Measurements from ENCODE around the gene SPOCK2. TPM values are rescaled to one million over a fixed set of nuclear protein-coding genes. Genes with fewer than 3 reads are reported as not detected.

Gene SPOCK2
- total and polyA plus RNA-seq, 2 of the 4 experiments (the other 2 are of a cell fraction), result 0.02 TPM; not detected in 1

DNA sequence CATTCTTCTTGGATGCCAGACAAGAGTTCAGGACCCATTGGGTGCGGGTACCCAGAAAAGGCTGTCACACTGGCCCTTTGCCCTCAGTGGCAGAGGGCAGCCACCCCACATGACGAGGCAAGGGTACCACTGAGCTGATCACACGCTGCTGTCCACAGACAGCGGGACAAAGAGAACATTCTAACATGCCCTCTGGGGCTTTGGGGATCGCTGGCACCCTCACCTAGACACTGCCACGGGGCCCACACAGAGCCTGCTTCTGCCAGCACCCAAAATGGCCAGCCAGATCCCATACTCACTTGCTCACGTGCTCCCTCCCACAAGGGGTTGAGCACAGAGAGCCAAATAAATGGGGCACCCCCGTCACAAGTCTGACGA, 16.7 kb upstream of the SPOCK2 start:
- no peak overlapping the region for H3K18ac ChIP-seq (ENCODE audit: low read depth, low read length)
- no peak overlapping the region for H4K5ac ChIP-seq (ENCODE audit: low read depth, low read length)
- H3K14ac ChIP-seq (replicated peaks; ENCODE audit: low read depth, low read length), result no peak overlapping the region
- H3K4me1 ChIP-seq (ENCODE audit: control insufficient read depth, insufficient read depth, low read length), result peaks cover 2% of the 10 kb centered on the region; the same call in 1 of the 2 replicates
- no peak overlapping the region for H3K23ac ChIP-seq (ENCODE audit: low read depth, low read length)
- no peaks in the 10 kb centered on the region for H3K79me1 ChIP-seq (ENCODE audit: low read depth in 1 of 2, low read length in 2 of 2)
- no peak overlapping the region for H2AK5ac ChIP-seq (ENCODE audit: low read depth, low read length)
- DNase-seq, result no peak
- POLR2A ChIA-PET (ENCODE audit: unreplicated experiment), result no interaction called here
- in situ Hi-C loops (cut with MboI; ENCODE audit: low sequenced_read_pairs) (no loop called here), dilution Hi-C loops (cut with HindIII; ENCODE audit: low sequenced_read_pairs, unreplicated experiment) (no loop called here), intact Hi-C loops (cut with micrococcal nuclease) (loop anchor here (5.0 kb wide), 1 partner anchor 67 kb away; no protein-coding TSS in a partner anchor)
- no peak overlapping the region for H2BK15ac ChIP-seq (ENCODE audit: low read depth, low read length)
- no peak for TF ChIP-seq MAFK (IDR thresholded peaks at IDR 0.05; ENCODE audit: low read depth, low read length)
- TF ChIP-seq, protein P1, sequence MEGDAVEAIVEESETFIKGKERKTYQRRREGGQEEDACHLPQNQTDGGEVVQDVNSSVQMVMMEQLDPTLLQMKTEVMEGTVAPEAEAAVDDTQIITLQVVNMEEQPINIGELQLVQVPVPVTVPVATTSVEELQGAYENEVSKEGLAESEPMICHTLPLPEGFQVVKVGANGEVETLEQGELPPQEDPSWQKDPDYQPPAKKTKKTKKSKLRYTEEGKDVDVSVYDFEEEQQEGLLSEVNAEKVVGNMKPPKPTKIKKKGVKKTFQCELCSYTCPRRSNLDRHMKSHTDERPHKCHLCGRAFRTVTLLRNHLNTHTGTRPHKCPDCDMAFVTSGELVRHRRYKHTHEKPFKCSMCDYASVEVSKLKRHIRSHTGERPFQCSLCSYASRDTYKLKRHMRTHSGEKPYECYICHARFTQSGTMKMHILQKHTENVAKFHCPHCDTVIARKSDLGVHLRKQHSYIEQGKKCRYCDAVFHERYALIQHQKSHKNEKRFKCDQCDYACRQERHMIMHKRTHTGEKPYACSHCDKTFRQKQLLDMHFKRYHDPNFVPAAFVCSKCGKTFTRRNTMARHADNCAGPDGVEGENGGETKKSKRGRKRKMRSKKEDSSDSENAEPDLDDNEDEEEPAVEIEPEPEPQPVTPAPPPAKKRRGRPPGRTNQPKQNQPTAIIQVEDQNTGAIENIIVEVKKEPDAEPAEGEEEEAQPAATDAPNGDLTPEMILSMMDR (conservative IDR thresholded peaks at IDR 0.05; ENCODE audit: low read depth, low read length), result no peak
- TF ChIP-seq, protein P2, sequence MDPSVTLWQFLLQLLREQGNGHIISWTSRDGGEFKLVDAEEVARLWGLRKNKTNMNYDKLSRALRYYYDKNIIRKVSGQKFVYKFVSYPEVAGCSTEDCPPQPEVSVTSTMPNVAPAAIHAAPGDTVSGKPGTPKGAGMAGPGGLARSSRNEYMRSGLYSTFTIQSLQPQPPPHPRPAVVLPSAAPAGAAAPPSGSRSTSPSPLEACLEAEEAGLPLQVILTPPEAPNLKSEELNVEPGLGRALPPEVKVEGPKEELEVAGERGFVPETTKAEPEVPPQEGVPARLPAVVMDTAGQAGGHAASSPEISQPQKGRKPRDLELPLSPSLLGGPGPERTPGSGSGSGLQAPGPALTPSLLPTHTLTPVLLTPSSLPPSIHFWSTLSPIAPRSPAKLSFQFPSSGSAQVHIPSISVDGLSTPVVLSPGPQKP (IDR thresholded peaks at IDR 0.05; ENCODE audit: borderline replicate concordance, low read depth, low read length), result no peak
- TF ChIP-seq FOS (IDR thresholded peaks at IDR 0.05; ENCODE audit: low read depth, low read length), result no peak
- TF ChIP-seq RFX5 (IDR thresholded peaks at IDR 0.05; ENCODE audit: low read depth, low read length), result no peak
- no peak for TF ChIP-seq RAD21 (IDR thresholded peaks at IDR 0.05; ENCODE audit: low read length)
- TF ChIP-seq, protein P3, sequence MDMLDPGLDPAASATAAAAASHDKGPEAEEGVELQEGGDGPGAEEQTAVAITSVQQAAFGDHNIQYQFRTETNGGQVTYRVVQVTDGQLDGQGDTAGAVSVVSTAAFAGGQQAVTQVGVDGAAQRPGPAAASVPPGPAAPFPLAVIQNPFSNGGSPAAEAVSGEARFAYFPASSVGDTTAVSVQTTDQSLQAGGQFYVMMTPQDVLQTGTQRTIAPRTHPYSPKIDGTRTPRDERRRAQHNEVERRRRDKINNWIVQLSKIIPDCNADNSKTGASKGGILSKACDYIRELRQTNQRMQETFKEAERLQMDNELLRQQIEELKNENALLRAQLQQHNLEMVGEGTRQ (IDR thresholded peaks at IDR 0.05; ENCODE audit: low read depth, low read length), result no peak
- no peak for TF ChIP-seq CEBPB (IDR thresholded peaks at IDR 0.05; ENCODE audit: low read depth, low read length)
- TF ChIP-seq SMC3 (IDR thresholded peaks at IDR 0.05; ENCODE audit: low read depth, low read length), result no peak
- no peak for TF ChIP-seq BHLHE40 (IDR thresholded peaks at IDR 0.05; ENCODE audit: low read depth, low read length)
- TF ChIP-seq RCOR1 (IDR thresholded peaks at IDR 0.05; ENCODE audit: insufficient replicate concordance, low read length), result no peak
- TF ChIP-seq CHD1 (IDR thresholded peaks at IDR 0.05; ENCODE audit: low read depth, low read length), result no peak
- TF ChIP-seq POLR2A (IDR thresholded peaks at IDR 0.05; ENCODE audit: low read depth, low read length), result no peak
- no peak for TF ChIP-seq NFE2L2 (IDR thresholded peaks at IDR 0.05; ENCODE audit: low read depth, low read length)
- no peak for TF ChIP-seq MAZ (IDR thresholded peaks at IDR 0.05; ENCODE audit: borderline replicate concordance, low read depth, low read length)
- TF ChIP-seq MXI1 (IDR thresholded peaks at IDR 0.05; ENCODE audit: borderline replicate concordance, low read depth, low read length), result no peak
- H2AK9ac ChIP-seq (replicated peaks; ENCODE audit: low read depth, low read length, poor library complexity), result no peak overlapping the region
- no peak overlapping the region for H3K27ac ChIP-seq (ENCODE audit: insufficient read depth, low read length)
- CTCF ChIA-PET, result no interaction called here
- ATAC-seq (ENCODE audit: low read depth), result no peak
- no peak overlapping the region for H2BK120ac ChIP-seq (ENCODE audit: low read depth, low read length)
- no TSS peak for BruUV-seq (replicated peaks)
- no peak overlapping the region for H3K56ac ChIP-seq (ENCODE audit: extremely low read depth, insufficient read depth, low read length)
- H3K36me3 ChIP-seq (ENCODE audit: control insufficient read depth, insufficient read depth, low read length), result peaks cover 4% of the 10 kb centered on the region; the same call in 1 of the 2 replicates
- no peak overlapping the region for H3K9ac ChIP-seq (ENCODE audit: low read depth, low read length)
- no peak overlapping the region for H4K8ac ChIP-seq (ENCODE audit: low read depth in 2 of 2, low read length in 2 of 2)
- H2AFZ ChIP-seq (replicated peaks; ENCODE audit: low read length, poor library complexity), result no peak overlapping the region
- no peak overlapping the region for H2BK5ac ChIP-seq (ENCODE audit: low read depth, low read length, poor library complexity, severe bottlenecking)
- H4K20me1 ChIP-seq (ENCODE audit: insufficient read depth, low read length), result no peaks in the 10 kb centered on the region
- H3K4me3 ChIP-seq (ENCODE audit: insufficient read depth, low read depth, low read length), result no peak overlapping the region
- WGBS, 2 experiments (ENCODE audit: extremely low coverage in 2 of 2, insufficient read length in 1 of 2), result 90% methylated on average over 4 of the region's 9 CpGs; no CpG with 5 or more reads in 1 of the 2 experiments
- no peak overlapping the region for H4K91ac ChIP-seq (ENCODE audit: insufficient read depth, low read depth, low read length)
- H3K9me1 ChIP-seq (ENCODE audit: insufficient read depth, low read length), result no peaks in the 10 kb centered on the region; the same call in 1 of the 2 replicates
- H3K4ac ChIP-seq (ENCODE audit: low read depth, low read length), result no peak overlapping the region
- no peak overlapping the region for H2BK20ac ChIP-seq (ENCODE audit: low read depth, low read length)
- no peak overlapping the region for H3K4me2 ChIP-seq (ENCODE audit: low read depth, low read length)
- H3K27me3 ChIP-seq (ENCODE audit: control insufficient read depth, insufficient read depth, low read length), result no peaks in the 10 kb centered on the region
- no peaks in the 10 kb centered on the region for H3K9me3 ChIP-seq (ENCODE audit: control insufficient read depth, insufficient read depth, low read length)
